ENCODE data around the gene TDRD7.

GRCh38 chr9:97413462-97413861 is 1.6 kb downstream of the TDRD7 start:
- TF ChIP-seq CTCF (IDR thresholded peaks at IDR 0.05) (no peak), POLR2A (IDR thresholded peaks at IDR 0.05) (no peak), EP300 (IDR thresholded peaks at IDR 0.05) (no peak)
